ENCODE measurements around the gene KCTD10.

The KCTD10 gene

DNA sequence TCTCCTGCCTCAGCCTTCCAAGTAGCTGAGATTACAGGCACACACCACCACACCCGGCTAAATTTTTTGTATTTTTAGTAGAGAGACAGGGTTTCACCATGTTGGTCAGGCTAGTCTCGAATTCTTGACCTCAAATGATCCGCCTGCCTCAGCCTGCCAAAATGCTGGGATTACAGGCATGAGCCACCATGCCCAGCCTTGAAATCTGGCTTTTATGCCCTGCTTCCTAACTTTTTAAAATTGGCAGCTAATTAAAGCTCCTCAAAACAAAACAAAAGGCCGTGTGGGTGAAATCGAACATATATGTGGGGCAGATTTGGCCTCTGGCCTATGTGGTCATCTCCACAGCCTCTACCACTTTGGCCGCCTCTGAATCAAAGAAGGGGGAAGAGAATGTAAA, 37.9 kb downstream of the KCTD10 start:
- Histone ChIP-seq H3K4me1 (ENCODE audit: insufficient read depth, low read length, severe bottlenecking) (no peaks in the 10 kb centered on the region), H3K9me3 (ENCODE audit: low read length) (no peaks in the 10 kb centered on the region), H3F3A (ENCODE audit: insufficient read depth, low read length) (no peaks in the 10 kb centered on the region), H3K9ac (ENCODE audit: low read length) (no peak overlapping the region), H3K27me3 (ENCODE audit: insufficient read depth, low read length) (no peaks in the 10 kb centered on the region), H3K4me2 (ENCODE audit: low read length) (no peak overlapping the region), H2AFZ (ENCODE audit: low read length) (no peak overlapping the region), H3K79me2 (ENCODE audit: insufficient read depth, low read length) (no peaks in the 10 kb centered on the region), H3K4me3 (ENCODE audit: low read depth, low read length, poor library complexity, severe bottlenecking) (no peak overlapping the region), H3K9me2 (ENCODE audit: low read depth, low read length) (no peaks in the 10 kb centered on the region), H3K36me3 (ENCODE audit: insufficient read depth, low read length) (no peaks in the 10 kb centered on the region), H4K20me1 (ENCODE audit: insufficient read depth, low read length) (no peaks in the 10 kb centered on the region), H3K27ac (ENCODE audit: low read depth, low read length, poor library complexity, severe bottlenecking) (no peak overlapping the region)
- no peak for TF ChIP-seq EZH2 (IDR thresholded peaks at IDR 0.05; ENCODE audit: borderline replicate concordance, low read length)

DNA sequence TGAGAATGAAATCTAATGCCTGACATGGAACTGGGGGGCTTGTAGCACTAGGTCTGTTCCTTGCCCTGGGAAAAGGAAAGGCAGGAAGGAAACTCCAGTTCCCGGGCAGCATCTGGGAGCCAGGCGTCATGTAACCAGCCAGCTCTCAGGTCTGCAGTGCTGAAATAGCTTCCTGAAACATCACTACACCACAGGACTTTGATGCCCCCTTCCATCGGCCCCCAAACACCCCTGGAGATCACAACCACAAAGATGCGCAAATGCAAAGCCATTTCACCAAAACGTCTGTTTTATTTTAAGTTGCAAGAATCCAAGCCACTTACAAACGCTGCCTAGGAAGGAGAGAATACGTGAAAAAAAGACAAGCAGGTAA, 40.9 kb downstream of the KCTD10 start:
- Histone ChIP-seq H3F3A (ENCODE audit: insufficient read depth, low read length) (no peaks in the 10 kb centered on the region), H3K9me3 (ENCODE audit: low read length) (no peaks in the 10 kb centered on the region), H3K9me2 (ENCODE audit: low read depth, low read length) (no peaks in the 10 kb centered on the region), H3K36me3 (ENCODE audit: insufficient read depth, low read length) (no peaks in the 10 kb centered on the region), H3K27me3 (ENCODE audit: insufficient read depth, low read length) (no peaks in the 10 kb centered on the region), H3K79me2 (ENCODE audit: insufficient read depth, low read length) (no peaks in the 10 kb centered on the region), H2AFZ (ENCODE audit: low read length) (no peak overlapping the region), H3K4me3 (ENCODE audit: low read depth, low read length, poor library complexity, severe bottlenecking) (no peak overlapping the region), H3K4me1 (ENCODE audit: insufficient read depth, low read length, severe bottlenecking) (no peaks in the 10 kb centered on the region), H3K27ac (ENCODE audit: low read depth, low read length, poor library complexity, severe bottlenecking) (no peak overlapping the region), H4K20me1 (ENCODE audit: insufficient read depth, low read length) (no peaks in the 10 kb centered on the region), H3K9ac (ENCODE audit: low read length) (no peak overlapping the region), H3K4me2 (ENCODE audit: low read length) (no peak overlapping the region)
- no peak for TF ChIP-seq EZH2 (IDR thresholded peaks at IDR 0.05; ENCODE audit: borderline replicate concordance, low read length)
- TF ChIP-seq, protein P1, sequence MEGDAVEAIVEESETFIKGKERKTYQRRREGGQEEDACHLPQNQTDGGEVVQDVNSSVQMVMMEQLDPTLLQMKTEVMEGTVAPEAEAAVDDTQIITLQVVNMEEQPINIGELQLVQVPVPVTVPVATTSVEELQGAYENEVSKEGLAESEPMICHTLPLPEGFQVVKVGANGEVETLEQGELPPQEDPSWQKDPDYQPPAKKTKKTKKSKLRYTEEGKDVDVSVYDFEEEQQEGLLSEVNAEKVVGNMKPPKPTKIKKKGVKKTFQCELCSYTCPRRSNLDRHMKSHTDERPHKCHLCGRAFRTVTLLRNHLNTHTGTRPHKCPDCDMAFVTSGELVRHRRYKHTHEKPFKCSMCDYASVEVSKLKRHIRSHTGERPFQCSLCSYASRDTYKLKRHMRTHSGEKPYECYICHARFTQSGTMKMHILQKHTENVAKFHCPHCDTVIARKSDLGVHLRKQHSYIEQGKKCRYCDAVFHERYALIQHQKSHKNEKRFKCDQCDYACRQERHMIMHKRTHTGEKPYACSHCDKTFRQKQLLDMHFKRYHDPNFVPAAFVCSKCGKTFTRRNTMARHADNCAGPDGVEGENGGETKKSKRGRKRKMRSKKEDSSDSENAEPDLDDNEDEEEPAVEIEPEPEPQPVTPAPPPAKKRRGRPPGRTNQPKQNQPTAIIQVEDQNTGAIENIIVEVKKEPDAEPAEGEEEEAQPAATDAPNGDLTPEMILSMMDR (IDR thresholded peaks at IDR 0.05; ENCODE audit: low read length): no peak

- H3K4me1 ChIP-seq (ENCODE audit: insufficient read depth, low read length, severe bottlenecking): no peaks in the 10 kb centered on the region
- H4K20me1 ChIP-seq (ENCODE audit: insufficient read depth, low read length): no peaks in the 10 kb centered on the region
- H3K4me2 ChIP-seq (ENCODE audit: low read length): no peak overlapping the region
- H3K36me3 ChIP-seq (ENCODE audit: insufficient read depth, low read length): no peaks in the 10 kb centered on the region
- H3K9me3 ChIP-seq (ENCODE audit: low read length): no peaks in the 10 kb centered on the region
- H3K4me3 ChIP-seq (ENCODE audit: low read depth, low read length, poor library complexity, severe bottlenecking): no peak overlapping the region
- no peaks in the 10 kb centered on the region for H3F3A ChIP-seq (ENCODE audit: insufficient read depth, low read length)
- H3K27ac ChIP-seq (ENCODE audit: low read depth, low read length, poor library complexity, severe bottlenecking): no peak overlapping the region
- no peaks in the 10 kb centered on the region for H3K9me2 ChIP-seq (ENCODE audit: low read depth, low read length)
- no peaks in the 10 kb centered on the region for H3K79me2 ChIP-seq (ENCODE audit: insufficient read depth, low read length)
- H3K9ac ChIP-seq (ENCODE audit: low read length): no peak overlapping the region
- H2AFZ ChIP-seq (ENCODE audit: low read length): no peak overlapping the region
- TF ChIP-seq, protein P1 (IDR thresholded peaks at IDR 0.05; ENCODE audit: low read length): no peak
- no peaks in the 10 kb centered on the region for H3K27me3 ChIP-seq (ENCODE audit: insufficient read depth, low read length)
Measured at GRCh38 chr12:109435428-109436187, 41.5 kb downstream of the KCTD10 start.

DNA sequence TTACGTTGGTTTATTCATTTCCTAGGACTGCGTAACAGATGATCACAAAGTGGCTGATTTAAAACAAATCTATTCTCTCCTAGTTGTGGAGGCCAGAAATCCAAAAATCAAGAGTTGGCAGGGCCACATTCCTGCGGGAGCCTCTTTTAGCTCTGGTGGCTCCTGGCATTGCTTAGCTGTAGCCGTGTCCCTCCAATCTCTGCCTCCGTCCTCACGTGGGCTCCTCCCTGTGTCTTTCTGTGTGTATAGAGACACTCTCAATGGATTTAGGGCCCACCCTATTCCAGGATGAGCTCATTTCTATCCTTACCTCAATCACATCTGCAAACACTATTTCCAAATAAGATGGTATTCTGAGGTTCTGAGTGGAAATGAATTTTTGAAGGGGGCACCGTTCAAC, 42.5 kb downstream of the KCTD10 start:
- H3K9me3 ChIP-seq (ENCODE audit: low read length): no peaks in the 10 kb centered on the region
- H3F3A ChIP-seq (ENCODE audit: insufficient read depth, low read length): no peaks in the 10 kb centered on the region
- no peaks in the 10 kb centered on the region for H3K27me3 ChIP-seq (ENCODE audit: insufficient read depth, low read length)
- no peak overlapping the region for H3K9ac ChIP-seq (ENCODE audit: low read length)
- H3K9me2 ChIP-seq (ENCODE audit: low read depth, low read length): no peaks in the 10 kb centered on the region
- H4K20me1 ChIP-seq (ENCODE audit: insufficient read depth, low read length): no peaks in the 10 kb centered on the region
- no peak overlapping the region for H3K4me3 ChIP-seq (ENCODE audit: low read depth, low read length, poor library complexity, severe bottlenecking)
- no peak overlapping the region for H2AFZ ChIP-seq (ENCODE audit: low read length)
- no peaks in the 10 kb centered on the region for H3K4me1 ChIP-seq (ENCODE audit: insufficient read depth, low read length, severe bottlenecking)
- no peak overlapping the region for H3K27ac ChIP-seq (ENCODE audit: low read depth, low read length, poor library complexity, severe bottlenecking)
- TF ChIP-seq EZH2 (IDR thresholded peaks at IDR 0.05; ENCODE audit: borderline replicate concordance, low read length): no peak
- TF ChIP-seq, protein P1 (IDR thresholded peaks at IDR 0.05; ENCODE audit: low read length): no peak
- H3K36me3 ChIP-seq (ENCODE audit: insufficient read depth, low read length): no peaks in the 10 kb centered on the region
- H3K4me2 ChIP-seq (ENCODE audit: low read length): no peak overlapping the region
- H3K79me2 ChIP-seq (ENCODE audit: insufficient read depth, low read length): no peaks in the 10 kb centered on the region

Measured in OCI-LY1 (cell line).